ENCODE measurements around the gene JMJD1C. TPM values are rescaled to one million over a fixed set of nuclear protein-coding genes. Genes with fewer than 3 reads are reported as not detected.

The JMJD1C gene
- polyA plus RNA-seq, 2 of the 4 experiments (the other 2 are of a cell fraction), result 15.9 to 47.2 TPM

- TF ChIP-seq CTCF (IDR thresholded peaks at IDR 0.05) (no peak), NFE2L2 (conservative IDR thresholded peaks at IDR 0.05; ENCODE audit: low read length) (no peak), TFCP2L1 (CRISPR knock-in tag; IDR thresholded peaks at IDR 0.05) (no peak), ZC3H11A (IDR thresholded peaks at IDR 0.05) (no peak), HDAC2 (IDR thresholded peaks at IDR 0.05) (no peak), RAD21 (conservative IDR thresholded peaks at IDR 0.05 in 1 of 2, IDR thresholded peaks at IDR 0.05 in 1 of 2) (no peak), KDM5A (IDR thresholded peaks at IDR 0.05) (no peak)
Observed at GRCh38 chr10:63439607-63440006, 26.2 kb downstream of the JMJD1C start (continued).

DNA sequence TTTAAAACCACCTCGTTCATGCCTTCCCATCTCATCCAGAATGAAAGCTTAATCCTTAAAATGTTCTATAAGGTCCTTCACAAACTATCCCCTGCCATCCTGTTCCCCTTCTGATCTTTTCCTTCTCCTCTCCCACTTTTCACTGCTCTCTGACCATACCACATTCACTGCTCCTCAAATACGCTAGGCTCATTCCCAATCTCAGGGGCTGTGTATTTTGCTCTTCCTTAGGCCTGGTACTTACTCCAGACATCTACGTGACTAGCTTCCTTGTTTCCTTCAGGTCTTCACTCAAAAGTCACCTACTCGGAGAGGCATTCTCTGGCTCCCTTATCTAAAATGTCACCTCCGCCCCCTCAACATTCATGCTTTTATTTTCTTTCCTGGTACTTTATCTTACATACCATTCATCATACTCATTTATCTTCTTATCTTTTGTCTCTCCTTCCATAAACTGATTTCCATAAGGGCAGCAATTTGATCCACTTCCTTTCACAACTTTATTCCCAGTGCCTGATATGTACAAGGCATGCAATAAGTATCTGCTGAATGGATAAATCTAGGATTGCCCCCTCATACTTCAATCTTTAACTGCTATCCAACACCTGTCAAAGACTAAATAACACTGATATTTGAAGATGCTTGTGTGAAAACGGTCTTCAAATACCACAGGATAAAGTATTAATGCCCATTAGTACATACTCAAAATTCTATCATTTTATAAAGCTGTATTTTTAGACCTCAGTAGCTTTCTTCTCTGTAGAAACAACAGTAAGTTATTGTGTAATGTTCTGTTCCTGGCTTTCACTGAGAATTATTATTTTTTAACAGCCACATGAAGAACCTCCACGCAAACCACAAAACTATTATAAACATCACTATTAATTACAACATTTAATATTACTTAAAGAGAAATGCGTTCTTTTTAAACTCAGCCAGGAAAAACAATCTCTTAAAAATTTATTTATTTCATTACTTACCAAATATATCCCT, 27.0 kb downstream of the JMJD1C start:
- ChIA-PET POLR2A (no interaction called here), CTCF (no interaction called here)
- Histone ChIP-seq H3K4me2 (peak overlapping the region; percentile 5; the same call in 1 of the 3 replicates), H3K4me3 (no peak overlapping the region), H3K4me1 (peaks cover 42% of the 10 kb centered on the region), H3K27ac (no peak overlapping the region), H3K9me3 (no peaks in the 10 kb centered on the region)
- DNase-seq (ENCODE audit: low read depth in 1 of 2, low spot score in 1 of 2), result no peak
- TF ChIP-seq NR3C1 (IDR thresholded peaks at IDR 0.05) (no peak), ZFP36 (IDR thresholded peaks at IDR 0.05; ENCODE audit: borderline replicate concordance, partially characterized antibody) (no peak), POLR2AphosphoS2 (conservative IDR thresholded peaks at IDR 0.05; ENCODE audit: low read length) (no peak), EHF (CRISPR knock-in tag; IDR thresholded peaks at IDR 0.05) (no peak), RNF2 (IDR thresholded peaks at IDR 0.05; ENCODE audit: borderline replicate concordance, low read depth) (no peak), HEYL (CRISPR knock-in tag; IDR thresholded peaks at IDR 0.05) (no peak), HMGXB4 (CRISPR knock-in tag; IDR thresholded peaks at IDR 0.05; ENCODE audit: borderline replicate concordance) (no peak), CBX8 (IDR thresholded peaks at IDR 0.05) (no peak), USF2 (IDR thresholded peaks at IDR 0.05) (no peak), CEBPB (IDR thresholded peaks at IDR 0.05) (no peak), CHD4 (IDR thresholded peaks at IDR 0.05; ENCODE audit: borderline replicate concordance) (no peak), MAFK (IDR thresholded peaks at IDR 0.05; ENCODE audit: partially characterized antibody) (no peak)
- TF ChIP-seq, protein P1, sequence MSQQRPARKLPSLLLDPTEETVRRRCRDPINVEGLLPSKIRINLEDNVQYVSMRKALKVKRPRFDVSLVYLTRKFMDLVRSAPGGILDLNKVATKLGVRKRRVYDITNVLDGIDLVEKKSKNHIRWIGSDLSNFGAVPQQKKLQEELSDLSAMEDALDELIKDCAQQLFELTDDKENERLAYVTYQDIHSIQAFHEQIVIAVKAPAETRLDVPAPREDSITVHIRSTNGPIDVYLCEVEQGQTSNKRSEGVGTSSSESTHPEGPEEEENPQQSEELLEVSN (IDR thresholded peaks at IDR 0.05; ENCODE audit: borderline replicate concordance, low read depth), result no peak
- TF ChIP-seq, protein P2, sequence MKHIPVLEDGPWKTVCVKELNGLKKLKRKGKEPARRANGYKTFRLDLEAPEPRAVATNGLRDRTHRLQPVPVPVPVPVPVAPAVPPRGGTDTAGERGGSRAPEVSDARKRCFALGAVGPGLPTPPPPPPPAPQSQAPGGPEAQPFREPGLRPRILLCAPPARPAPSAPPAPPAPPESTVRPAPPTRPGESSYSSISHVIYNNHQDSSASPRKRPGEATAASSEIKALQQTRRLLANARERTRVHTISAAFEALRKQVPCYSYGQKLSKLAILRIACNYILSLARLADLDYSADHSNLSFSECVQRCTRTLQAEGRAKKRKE (CRISPR knock-in tag; IDR thresholded peaks at IDR 0.05; ENCODE audit: low read depth), result no peak
- FAIRE-seq, result no peak
- no peak for ATAC-seq
- 88% methylated on average over 8 of the region's 8 CpGs for WGBS (ENCODE audit: missing lambda C conversion rate)
